Neural cell (in vitro differentiated cells): ENCODE data around the gene PDE10A.

ENCODE experiments used
- TF ChIP-seq, protein P1 (sequence below): fragments of 450-650 bp; IDR thresholded peaks from 2 replicates; pipeline ENCODE4 v1.5.1; 2014; ENCODE audit warnings: antibody characterized with exemption, mild to moderate bottlenecking, moderate library complexity; ENCODE audit not compliant: poor library complexity, severe bottlenecking
- TF ChIP-seq, protein P2 (sequence below): IDR thresholded peaks from 2 replicates; pipeline ENCODE4 v1.6.1; 2012; ENCODE audit warnings: borderline replicate concordance

DNA sequence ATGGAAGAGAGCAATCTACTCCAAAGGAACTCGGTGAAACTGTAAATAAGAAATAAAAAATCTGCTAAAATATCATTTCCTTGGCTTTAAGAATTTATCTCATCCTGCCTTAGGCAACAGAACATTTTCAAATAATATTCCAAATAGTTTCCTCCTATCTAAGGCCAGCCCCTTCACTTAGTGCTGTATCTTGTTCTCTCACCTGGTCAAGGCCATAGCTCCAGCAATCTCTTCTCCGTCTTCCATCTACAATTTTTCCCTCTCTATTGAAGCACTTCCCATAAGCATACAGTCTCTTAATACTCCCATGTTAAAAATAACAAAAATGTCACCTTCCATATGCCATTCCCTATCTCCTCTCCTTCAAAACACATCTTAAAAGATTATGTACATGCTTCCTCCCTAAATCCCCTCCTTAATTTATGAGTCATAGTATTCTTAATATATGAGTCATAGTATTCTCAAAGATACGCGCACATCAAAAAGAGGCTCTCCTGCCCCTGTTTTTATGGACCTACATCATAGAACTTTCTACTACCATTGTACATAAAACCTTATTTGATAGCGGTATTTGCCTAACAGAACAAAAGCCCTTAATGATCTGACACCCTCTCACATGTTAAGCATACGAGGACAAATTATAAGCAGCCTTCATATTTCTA is 146.9 kb downstream of the PDE10A start:
- TF ChIP-seq, protein P1, sequence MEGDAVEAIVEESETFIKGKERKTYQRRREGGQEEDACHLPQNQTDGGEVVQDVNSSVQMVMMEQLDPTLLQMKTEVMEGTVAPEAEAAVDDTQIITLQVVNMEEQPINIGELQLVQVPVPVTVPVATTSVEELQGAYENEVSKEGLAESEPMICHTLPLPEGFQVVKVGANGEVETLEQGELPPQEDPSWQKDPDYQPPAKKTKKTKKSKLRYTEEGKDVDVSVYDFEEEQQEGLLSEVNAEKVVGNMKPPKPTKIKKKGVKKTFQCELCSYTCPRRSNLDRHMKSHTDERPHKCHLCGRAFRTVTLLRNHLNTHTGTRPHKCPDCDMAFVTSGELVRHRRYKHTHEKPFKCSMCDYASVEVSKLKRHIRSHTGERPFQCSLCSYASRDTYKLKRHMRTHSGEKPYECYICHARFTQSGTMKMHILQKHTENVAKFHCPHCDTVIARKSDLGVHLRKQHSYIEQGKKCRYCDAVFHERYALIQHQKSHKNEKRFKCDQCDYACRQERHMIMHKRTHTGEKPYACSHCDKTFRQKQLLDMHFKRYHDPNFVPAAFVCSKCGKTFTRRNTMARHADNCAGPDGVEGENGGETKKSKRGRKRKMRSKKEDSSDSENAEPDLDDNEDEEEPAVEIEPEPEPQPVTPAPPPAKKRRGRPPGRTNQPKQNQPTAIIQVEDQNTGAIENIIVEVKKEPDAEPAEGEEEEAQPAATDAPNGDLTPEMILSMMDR: no peak
- TF ChIP-seq, protein P2, sequence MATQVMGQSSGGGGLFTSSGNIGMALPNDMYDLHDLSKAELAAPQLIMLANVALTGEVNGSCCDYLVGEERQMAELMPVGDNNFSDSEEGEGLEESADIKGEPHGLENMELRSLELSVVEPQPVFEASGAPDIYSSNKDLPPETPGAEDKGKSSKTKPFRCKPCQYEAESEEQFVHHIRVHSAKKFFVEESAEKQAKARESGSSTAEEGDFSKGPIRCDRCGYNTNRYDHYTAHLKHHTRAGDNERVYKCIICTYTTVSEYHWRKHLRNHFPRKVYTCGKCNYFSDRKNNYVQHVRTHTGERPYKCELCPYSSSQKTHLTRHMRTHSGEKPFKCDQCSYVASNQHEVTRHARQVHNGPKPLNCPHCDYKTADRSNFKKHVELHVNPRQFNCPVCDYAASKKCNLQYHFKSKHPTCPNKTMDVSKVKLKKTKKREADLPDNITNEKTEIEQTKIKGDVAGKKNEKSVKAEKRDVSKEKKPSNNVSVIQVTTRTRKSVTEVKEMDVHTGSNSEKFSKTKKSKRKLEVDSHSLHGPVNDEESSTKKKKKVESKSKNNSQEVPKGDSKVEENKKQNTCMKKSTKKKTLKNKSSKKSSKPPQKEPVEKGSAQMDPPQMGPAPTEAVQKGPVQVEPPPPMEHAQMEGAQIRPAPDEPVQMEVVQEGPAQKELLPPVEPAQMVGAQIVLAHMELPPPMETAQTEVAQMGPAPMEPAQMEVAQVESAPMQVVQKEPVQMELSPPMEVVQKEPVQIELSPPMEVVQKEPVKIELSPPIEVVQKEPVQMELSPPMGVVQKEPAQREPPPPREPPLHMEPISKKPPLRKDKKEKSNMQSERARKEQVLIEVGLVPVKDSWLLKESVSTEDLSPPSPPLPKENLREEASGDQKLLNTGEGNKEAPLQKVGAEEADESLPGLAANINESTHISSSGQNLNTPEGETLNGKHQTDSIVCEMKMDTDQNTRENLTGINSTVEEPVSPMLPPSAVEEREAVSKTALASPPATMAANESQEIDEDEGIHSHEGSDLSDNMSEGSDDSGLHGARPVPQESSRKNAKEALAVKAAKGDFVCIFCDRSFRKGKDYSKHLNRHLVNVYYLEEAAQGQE: no peak
